HepG2 (cell line): ENCODE data around the gene C16orf89. TPM values are rescaled to one million over a fixed set of nuclear protein-coding genes. Genes with fewer than 3 reads are reported as not detected.
"Not testable (repeated sequence)": the region's sequence is repeated elsewhere in the genome, so short reads cannot be mapped to it uniquely, and the experiment has no call there.

Experiments used
- ARNT2 ChIP-seq: sonication (generic); formaldehyde crosslinking; IDR thresholded peaks from 2 replicates; pipeline ENCODE4 v1.8.0; 2022; ENCODE audit warnings: mild to moderate bottlenecking, low read depth, missing genetic modification reagents, moderate library complexity
- BRF2 ChIP-seq: sonication (generic); formaldehyde crosslinking; IDR thresholded peaks from 2 replicates; pipeline ENCODE4 v1.8.1; 2022; ENCODE audit warnings: mild to moderate bottlenecking, missing genetic modification reagents
- DNMT1 ChIP-seq: sonication (generic); formaldehyde crosslinking; IDR thresholded peaks from 2 replicates; pipeline ENCODE4 v1.5.1; 2020; ENCODE audit warnings: mild to moderate bottlenecking, missing genetic modification reagents
- E2F2 ChIP-seq: sonication (generic); formaldehyde crosslinking; IDR thresholded peaks from 2 replicates; pipeline ENCODE4 v1.4.0; 2020; ENCODE audit warnings: missing genetic modification reagents, borderline replicate concordance
- GLI4 ChIP-seq: sonication (generic); formaldehyde crosslinking; IDR thresholded peaks from 2 replicates; pipeline ENCODE4 v1.5.1; 2020; ENCODE audit warnings: missing genetic modification reagents, mild to moderate bottlenecking, moderate library complexity, borderline replicate concordance
- KMT2A ChIP-seq: sonication (generic); formaldehyde crosslinking; IDR thresholded peaks from 2 replicates; pipeline ENCODE4 v1.4.0; 2020; ENCODE audit warnings: missing genetic modification reagents
- MAZ ChIP-seq, 2 experiments: sonication (generic) in 1 of 2; formaldehyde crosslinking in 1 of 2; IDR thresholded peaks; 2 replicates each; pipeline versions ENCODE4 v1.5.0 to v1.6.1; 2012 to 2020; ENCODE audit warnings: low read depth in 2 of 2, mild to moderate bottlenecking in 2 of 2, borderline replicate concordance in 1 of 2, improper control_type of control experiment in 1 of 2, low read length in 1 of 2, missing genetic modification reagents in 1 of 2, moderate library complexity in 1 of 2
- NR1H2 ChIP-seq: sonication (generic); formaldehyde crosslinking; IDR thresholded peaks from 2 replicates; pipeline ENCODE4 v1.8.1; 2022; ENCODE audit warnings: low read depth, missing genetic modification reagents, borderline replicate concordance
- PAX8 ChIP-seq: sonication (generic); formaldehyde crosslinking; IDR thresholded peaks from 2 replicates; pipeline ENCODE4 v1.8.0; 2022; ENCODE audit warnings: mild to moderate bottlenecking, missing genetic modification reagents, borderline replicate concordance
- POLR2A ChIP-seq, 2 experiments: IDR thresholded peaks; 2 replicates each; pipeline ENCODE4 v1.6.1; 2011; ENCODE audit warnings: low read depth in 2 of 2, low read length in 2 of 2, mild to moderate bottlenecking in 1 of 2, moderate library complexity in 1 of 2; ENCODE audit not compliant: insufficient read depth in 1 of 2
- TEF ChIP-seq: sonication (generic); formaldehyde crosslinking; IDR thresholded peaks from 2 replicates; pipeline ENCODE4 v1.5.0; 2020; ENCODE audit warnings: missing genetic modification reagents
- ZFAT ChIP-seq: sonication (generic); formaldehyde crosslinking; conservative IDR thresholded peaks from 2 replicates; pipeline ENCODE4 v1.8.1; 2023; ENCODE audit warnings: missing genetic modification reagents, inconsistent platforms
- ZNF12 ChIP-seq: sonication (generic); formaldehyde crosslinking; IDR thresholded peaks from 2 replicates; pipeline ENCODE4 v1.5.0; 2020; ENCODE audit warnings: missing genetic modification reagents
- ZNF362 ChIP-seq: sonication (generic); formaldehyde crosslinking; IDR thresholded peaks from 2 replicates; pipeline ENCODE4 v1.4.0; 2020; ENCODE audit warnings: missing genetic modification reagents, mild to moderate bottlenecking, borderline replicate concordance
- ZNF574 ChIP-seq: sonication (generic); formaldehyde crosslinking; IDR thresholded peaks from 2 replicates; pipeline ENCODE4 v1.4.0; 2020; ENCODE audit warnings: missing genetic modification reagents
- ZNF639 ChIP-seq: conservative IDR thresholded peaks from 2 replicates; pipeline ENCODE4 v1.6.1; 2018; ENCODE audit warnings: missing genetic modification reagents
- ZNF773 ChIP-seq: sonication (generic); formaldehyde crosslinking; IDR thresholded peaks from 2 replicates; pipeline ENCODE4 v1.4.0; 2020; ENCODE audit warnings: missing genetic modification reagents, borderline replicate concordance
- ZNF788 ChIP-seq: sonication (generic); formaldehyde crosslinking; IDR thresholded peaks from 2 replicates; pipeline ENCODE4 v1.5.0; 2020; ENCODE audit warnings: mild to moderate bottlenecking, missing genetic modification reagents, borderline replicate concordance
- polyA plus RNA-seq, 8 experiments: library from polyadenylated mRNA; depleted of rRNA in 3 of 8; stranded (reverse) in 7 of 8; unstranded in 1 of 8; fragments of >200 nt; fragmentation: Illumina TruSeq in 4 of 8; extraction: Trizol in 4 of 8; gene quantifications; 2 replicates each; pipeline versions ENCODE4 v1.2.1 to v1.2.3, GENCODE V29; 2011 to 2016; ENCODE audit warnings: low read depth in 4 of 8, missing spikeins in 1 of 8, mixed read lengths in 1 of 8; ENCODE audit not compliant: insufficient read depth in 1 of 8
- total RNA-seq, 5 experiments: library from RNA; depleted of rRNA; stranded (reverse); fragments of >200 nt; fragmentation: Illumina TruSeq; extraction: Trizol; gene quantifications; 2 replicates each; pipeline ENCODE4 v1.2.3, GENCODE V29; 2016; ENCODE audit warnings: low read depth in 1 of 5

The C16orf89 gene
- total and polyA plus RNA-seq, 2 of the 13 experiments (the other 11 are each of a cell fraction or from before 2014, with no cell fraction given): 1.9 to 3.4 TPM

- TF ChIP-seq TEF (CRISPR knock-in tag): peak; percentile 84
- TF ChIP-seq ZNF788 (CRISPR knock-in tag): peak; percentile 55; the same call in 1 of the 2 replicates
- peak; percentile 62; the same call in 1 of the 2 replicates for TF ChIP-seq ZNF574
- peak; percentile 89 for TF ChIP-seq NR1H2 (CRISPR knock-in tag)
- TF ChIP-seq POLR2A (IDR thresholded peaks at IDR 0.05; ENCODE audit: insufficient read depth in 1 of 2, low read depth in 2 of 2, low read length in 2 of 2): peak in 1 of 2 experiments; percentile 52; a peak in 1 of 4 replicates
- TF ChIP-seq E2F2 (CRISPR knock-in tag): 0 out of 2 replicates have a peak, but pooled peaks have one; percentile 72
- peak; percentile 59; the same call in 1 of the 2 replicates for TF ChIP-seq ZNF639
- TF ChIP-seq ARNT2 (CRISPR knock-in tag): peak; percentile 97
- TF ChIP-seq PAX8: peak; percentile 97
- TF ChIP-seq ZNF12: 0 out of 2 replicates have a peak, but pooled peaks have one; percentile 20
- TF ChIP-seq KMT2A (CRISPR knock-in tag): 0 out of 2 replicates have a peak, but pooled peaks have one; percentile 33
- TF ChIP-seq MAZ (IDR thresholded peaks at IDR 0.05; ENCODE audit: borderline replicate concordance, low read depth, low read length): not testable (repeated sequence)
- peak; percentile 67; the same call in 1 of the 2 replicates for TF ChIP-seq MAZ (CRISPR knock-in tag; IDR thresholded peaks at IDR 0.05; ENCODE audit: low read depth)
- TF ChIP-seq ZNF362 (CRISPR knock-in tag): peak; percentile 30; the same call in 1 of the 2 replicates
- TF ChIP-seq GLI4: peak; percentile 46; the same call in 1 of the 2 replicates
- peak; percentile 78; the same call in 1 of the 2 replicates for TF ChIP-seq ZNF773 (CRISPR knock-in tag)
- TF ChIP-seq DNMT1: peak; percentile 80; the same call in 1 of the 2 replicates
- TF ChIP-seq BRF2: 0 out of 2 replicates have a peak, but pooled peaks have one; percentile 53
- peak; percentile 81 for TF ChIP-seq ZFAT
Measured at GRCh38 chr16:5097470-5098220, 31.9 kb upstream of the C16orf89 start, which contains the start of gene EEF2KMT (continued).
